ENCODE data around the gene CYSTM1. TPM values are rescaled to one million over a fixed set of nuclear protein-coding genes. Genes with fewer than 3 reads are reported as not detected.
A peak's percentile ranks its signal among the peaks of the same experiment; 100 is the strongest.

The CYSTM1 gene, protein sequence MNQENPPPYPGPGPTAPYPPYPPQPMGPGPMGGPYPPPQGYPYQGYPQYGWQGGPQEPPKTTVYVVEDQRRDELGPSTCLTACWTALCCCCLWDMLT
- 21.3 TPM for polyA plus RNA-seq

DNA sequence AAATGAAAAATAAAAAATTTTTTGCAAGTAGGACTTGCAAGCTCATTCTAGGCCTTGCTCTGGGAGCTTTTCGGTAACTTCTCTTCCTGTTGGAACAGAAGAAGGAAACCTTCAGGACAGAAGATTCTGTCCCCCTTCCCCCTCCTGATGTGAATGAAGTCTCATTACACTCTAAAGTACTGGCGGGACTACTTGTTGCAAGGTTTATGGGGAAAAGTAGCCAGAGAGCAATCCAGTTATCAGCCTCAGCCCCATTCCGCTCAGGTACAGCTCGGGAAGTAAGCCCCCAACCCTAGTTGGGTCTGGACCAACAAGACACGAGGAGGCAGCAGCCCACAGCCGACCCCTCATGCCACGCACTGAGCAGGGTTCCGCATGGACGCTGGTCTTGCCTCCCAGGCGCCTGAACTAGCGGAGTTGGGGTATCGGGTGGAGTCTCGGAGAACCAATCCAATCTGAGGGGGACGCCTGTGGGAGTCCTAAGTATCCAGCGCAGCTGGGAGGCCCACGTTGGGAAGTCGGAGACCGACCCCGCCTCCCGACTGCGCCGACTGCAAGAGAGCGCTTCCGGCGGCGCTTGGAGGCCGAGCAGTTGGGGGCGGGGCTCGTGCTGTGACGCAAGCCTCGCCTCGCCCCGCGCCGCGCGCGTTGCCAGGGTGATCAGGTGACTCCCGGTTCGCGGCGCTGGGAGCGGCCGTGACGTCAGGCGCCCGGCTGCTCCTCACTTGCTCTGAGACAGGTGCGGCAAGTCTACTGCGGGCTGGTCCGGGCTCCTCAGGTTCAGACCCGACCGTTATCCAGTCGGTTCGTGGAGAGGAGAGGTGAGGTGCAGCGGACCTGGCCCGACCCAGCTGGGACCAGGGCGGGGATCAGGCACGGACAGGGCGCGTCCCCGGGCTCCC, at the start of gene CYSTM1:
Gene CYSTM1, plus strand, starts transcription at position 724 of the 902 bp plus-strand sequence. CDS start 19,278 bp downstream, outside the sequence.
- no peaks in the 10 kb centered on the region for H3K9me3 Mint-ChIP-seq
- peak within 1 kb of the TSS; percentile 91 to 98 (median 98) for H3K4me3 Mint-ChIP-seq
- H3K4me1 Mint-ChIP-seq: peaks cover 7 to 10% (median 10%) of the 10 kb centered on the region in 3 donors
- H3K27me3 Mint-ChIP-seq: no peaks in the 10 kb centered on the region
- H3K27ac Mint-ChIP-seq: peak within 1 kb of the TSS; percentile 95 to 99 (median 99)
- H3K36me3 Mint-ChIP-seq: no peaks in the 10 kb centered on the region

DNA sequence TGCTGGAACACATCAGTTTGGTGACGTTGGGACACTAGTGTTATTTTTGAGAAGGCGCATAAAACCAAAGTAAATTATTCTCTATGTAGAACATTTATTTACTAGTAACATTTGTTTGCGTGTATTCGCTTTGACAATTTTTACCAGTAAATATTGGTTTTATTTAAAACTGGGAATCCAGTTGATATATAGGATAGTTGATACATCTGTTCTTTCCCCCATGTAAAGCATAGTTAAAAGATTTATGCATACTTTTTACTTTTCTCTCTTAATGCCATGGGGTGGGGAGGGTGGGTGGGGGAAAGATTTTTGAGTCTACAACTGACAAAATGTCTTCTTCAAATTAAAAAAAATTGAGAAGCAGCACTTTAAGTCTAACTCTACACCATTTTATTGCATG, 49.4 kb upstream of the CYSTM1 start, which contains the start of gene IGIP:
Gene IGIP, plus strand, starts transcription at position 301 of the 400 bp plus-strand sequence. CDS start 2,540 bp downstream, outside the sequence.
- Mint-ChIP-seq H3K36me3 (peaks cover 1% of the 10 kb centered on the region), H3K4me3 (no peak within 1 kb of the TSS), H3K27me3 (no peaks in the 10 kb centered on the region), H3K27ac (no peak within 1 kb of the TSS), H3K4me1 (peaks cover 11 to 29% (median 14%) of the 10 kb centered on the region in 3 donors), H3K9me3 (no peaks in the 10 kb centered on the region)

DNA sequence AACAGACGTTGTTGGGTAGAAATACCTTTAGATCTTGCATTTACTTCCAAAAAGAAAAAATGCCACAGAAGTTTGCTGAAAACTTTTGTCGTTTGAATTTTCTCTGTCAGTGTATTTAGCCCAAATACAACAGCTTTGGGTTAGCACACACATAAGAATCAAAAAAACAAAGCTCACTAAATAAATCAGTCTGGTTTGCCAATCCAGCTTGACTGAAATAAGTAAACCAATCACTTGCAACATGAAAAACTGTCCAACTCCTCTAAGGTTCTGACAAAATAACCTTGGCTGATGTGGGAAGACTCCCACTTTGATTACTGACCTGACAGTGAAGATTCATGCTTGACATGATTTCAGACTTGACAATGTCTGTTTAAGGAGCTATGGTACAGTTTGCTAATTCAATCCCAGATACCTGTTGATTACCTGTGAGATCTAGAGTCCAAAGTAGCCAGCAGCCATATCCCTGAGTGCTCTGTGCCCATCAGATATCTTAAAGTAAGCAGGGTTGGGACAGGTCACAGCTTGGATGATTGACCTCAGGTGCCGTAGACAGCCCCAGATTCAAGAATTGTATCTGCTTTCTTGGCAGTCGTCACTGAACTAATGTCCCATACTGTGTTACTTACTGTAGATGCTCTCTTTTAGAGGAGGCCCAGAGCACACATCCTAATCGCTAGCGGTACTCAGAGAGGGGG, 48.5 kb upstream of the CYSTM1 start:
- Mint-ChIP-seq H3K27ac (no peak overlapping the region), H3K9me3 (no peaks in the 10 kb centered on the region), H3K4me1 (peaks cover 15 to 31% (median 16%) of the 10 kb centered on the region in 3 donors), H3K36me3 (no peaks in the 10 kb centered on the region), H3K4me3 (no peak overlapping the region), H3K27me3 (no peaks in the 10 kb centered on the region)

DNA sequence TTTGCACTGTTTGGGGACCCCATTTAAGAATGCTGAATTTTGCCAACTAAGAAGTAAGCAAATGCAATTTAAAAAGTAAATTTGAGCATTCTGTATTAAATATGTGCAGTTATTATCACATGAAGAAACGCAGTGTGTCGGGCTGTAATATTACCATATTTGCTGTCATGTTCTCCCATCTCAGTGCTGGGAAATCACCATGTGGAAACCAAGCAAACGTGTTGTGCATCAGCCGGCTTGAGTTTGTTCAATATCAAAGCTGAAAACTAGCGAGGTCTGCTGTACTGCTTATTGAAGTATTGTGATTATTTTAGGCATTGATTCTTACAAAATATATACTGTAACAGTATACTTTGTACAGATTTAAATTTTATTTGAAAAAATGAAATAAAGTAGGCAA, 46.6 kb upstream of the CYSTM1 start:
- H3K27me3 Mint-ChIP-seq: no peaks in the 10 kb centered on the region
- no peak overlapping the region for H3K27ac Mint-ChIP-seq
- no peaks in the 10 kb centered on the region for H3K9me3 Mint-ChIP-seq
- H3K4me1 Mint-ChIP-seq: peaks cover 18 to 31% (median 20%) of the 10 kb centered on the region in 3 donors
- no peak overlapping the region for H3K4me3 Mint-ChIP-seq
- peaks cover 2% of the 10 kb centered on the region for H3K36me3 Mint-ChIP-seq

DNA sequence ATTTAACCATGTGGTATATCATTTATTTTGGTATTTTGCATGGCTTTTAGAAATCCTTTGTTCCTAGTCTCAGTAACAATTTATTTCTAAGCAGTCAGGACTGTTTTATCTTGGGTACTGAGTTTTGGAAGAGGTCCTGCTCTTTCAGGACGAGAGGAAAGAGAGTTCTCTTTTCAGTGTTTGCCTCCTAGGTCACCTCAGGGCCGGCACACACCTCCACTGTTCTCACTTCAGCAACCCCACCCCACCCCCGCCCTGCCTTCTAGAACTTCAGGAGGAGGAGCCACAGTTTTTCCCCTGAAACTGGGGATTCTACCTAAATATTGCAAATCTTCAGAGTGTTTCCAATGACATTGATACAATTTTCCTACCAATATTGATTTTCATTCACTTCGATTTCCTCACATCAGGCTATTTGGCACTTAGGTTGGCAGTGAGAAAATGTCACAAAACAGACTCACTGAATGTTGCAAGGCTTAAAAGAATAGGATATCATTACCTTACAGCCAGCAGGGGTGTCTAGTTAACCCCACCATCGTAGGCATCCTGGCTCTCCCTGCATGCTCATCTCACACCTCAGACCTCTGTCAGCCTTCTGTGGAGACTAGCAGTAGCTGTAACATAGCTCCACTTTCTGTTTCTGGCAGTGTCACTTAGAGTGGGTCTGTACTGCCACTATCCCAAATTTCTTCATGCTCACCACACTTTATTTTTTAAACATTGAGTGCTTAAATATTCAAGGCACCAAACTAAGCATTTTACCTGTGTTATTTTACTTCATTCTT, 43.8 kb upstream of the CYSTM1 start:
- H3K27ac Mint-ChIP-seq: peak overlapping the region in 1 of 3 donors; percentile 57
- no peaks in the 10 kb centered on the region for H3K27me3 Mint-ChIP-seq
- H3K36me3 Mint-ChIP-seq: peaks cover 2% of the 10 kb centered on the region
- H3K4me1 Mint-ChIP-seq: peaks cover 16 to 28% (median 26%) of the 10 kb centered on the region in 3 donors
- H3K9me3 Mint-ChIP-seq: no peaks in the 10 kb centered on the region
- no peak overlapping the region for H3K4me3 Mint-ChIP-seq

DNA sequence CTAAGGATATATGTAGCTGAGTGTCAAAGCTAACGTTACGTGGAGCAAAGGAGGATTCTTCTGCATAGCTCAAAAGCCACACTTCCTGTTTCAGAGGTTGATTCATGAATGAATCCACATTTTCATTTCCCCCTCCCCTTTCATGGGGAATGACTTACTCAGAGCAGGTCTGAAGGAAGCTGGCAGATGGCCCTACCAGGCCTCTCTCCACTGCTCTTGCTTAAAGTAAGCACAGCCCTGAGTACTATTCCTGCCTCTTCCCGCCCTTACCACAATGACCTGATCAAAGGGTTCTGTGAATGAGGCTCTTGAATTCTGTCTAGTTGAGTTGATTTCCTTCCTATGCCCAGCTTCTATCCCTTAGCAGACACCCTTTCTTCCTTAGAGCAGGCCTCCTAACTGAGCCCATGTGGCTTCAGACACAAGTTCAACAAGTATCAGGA, 43.0 kb upstream of the CYSTM1 start:
- H3K36me3 Mint-ChIP-seq: peaks cover 4% of the 10 kb centered on the region
- no peak overlapping the region for H3K4me3 Mint-ChIP-seq
- H3K27ac Mint-ChIP-seq: no peak overlapping the region
- H3K9me3 Mint-ChIP-seq: no peaks in the 10 kb centered on the region
- no peaks in the 10 kb centered on the region for H3K27me3 Mint-ChIP-seq
- peaks cover 15 to 30% (median 26%) of the 10 kb centered on the region in 3 donors for H3K4me1 Mint-ChIP-seq

DNA sequence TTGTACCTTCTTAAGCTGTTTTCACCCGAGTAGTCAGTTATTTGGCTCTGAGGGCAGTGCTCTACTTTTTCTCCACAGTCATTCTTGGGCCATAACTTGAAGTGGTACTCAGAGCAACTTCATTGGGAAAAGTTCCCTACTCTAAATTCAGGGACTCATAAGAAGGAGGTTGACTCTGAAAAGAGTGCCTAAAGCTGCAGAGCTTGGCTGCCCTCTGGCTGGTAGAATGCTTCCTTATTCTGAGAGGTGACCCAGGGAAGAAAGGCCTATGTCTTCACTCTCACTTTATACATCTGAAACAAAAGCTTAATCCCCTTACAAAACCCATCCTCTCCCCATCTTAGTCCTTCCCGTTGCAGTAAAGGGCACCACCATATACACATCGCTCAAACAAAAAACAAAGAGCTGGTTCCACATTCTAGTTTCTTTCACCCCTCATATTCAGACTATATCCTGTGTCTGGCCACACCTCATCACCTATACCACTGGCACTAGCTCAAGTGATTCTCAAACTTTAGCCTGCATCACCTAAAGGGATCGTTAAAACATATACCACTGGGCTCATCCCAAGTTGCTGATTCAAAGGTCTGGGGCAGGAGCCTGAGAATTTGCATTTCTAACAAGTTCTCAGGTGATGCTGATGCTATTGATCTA, 41.3 kb upstream of the CYSTM1 start:
- no peak overlapping the region for H3K4me3 Mint-ChIP-seq
- H3K27ac Mint-ChIP-seq: no peak overlapping the region
- peaks cover 5% of the 10 kb centered on the region for H3K36me3 Mint-ChIP-seq
- H3K27me3 Mint-ChIP-seq: no peaks in the 10 kb centered on the region
- H3K9me3 Mint-ChIP-seq: no peaks in the 10 kb centered on the region
- peaks cover 14 to 32% (median 26%) of the 10 kb centered on the region in 3 donors for H3K4me1 Mint-ChIP-seq

DNA sequence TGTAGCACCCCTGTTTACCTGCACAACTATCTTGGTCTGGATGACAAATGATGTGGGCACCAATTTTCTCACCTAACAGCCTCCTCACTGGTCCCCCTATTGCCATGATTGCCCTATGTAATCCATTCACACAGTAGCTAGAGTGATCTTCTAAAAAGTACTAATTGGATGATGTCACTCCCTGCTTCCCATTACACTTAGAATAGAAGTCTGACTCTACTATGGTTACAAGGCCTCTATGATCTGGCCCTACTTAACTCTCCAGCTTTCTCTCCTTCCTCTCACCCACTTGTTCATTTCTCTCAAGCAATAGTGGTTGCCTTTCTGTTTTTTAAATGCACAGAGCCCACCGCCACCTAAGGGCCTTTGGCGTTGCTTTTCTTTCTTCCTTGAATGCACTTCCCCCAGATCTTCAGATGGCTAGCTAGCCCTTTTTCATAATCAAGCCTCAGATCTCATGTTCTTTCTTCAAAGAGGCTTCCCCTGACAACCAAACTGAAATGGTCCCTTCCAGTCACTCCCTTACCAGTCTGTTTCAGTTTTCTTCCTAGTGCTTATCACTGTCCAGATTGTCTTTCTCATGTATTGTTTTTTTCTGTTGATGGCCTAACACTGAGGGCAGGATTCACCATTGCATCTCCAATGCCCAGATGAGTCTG, 40.6 kb upstream of the CYSTM1 start:
- no peaks in the 10 kb centered on the region for H3K27me3 Mint-ChIP-seq
- H3K36me3 Mint-ChIP-seq: peaks cover 8% of the 10 kb centered on the region
- H3K9me3 Mint-ChIP-seq: no peaks in the 10 kb centered on the region
- H3K4me3 Mint-ChIP-seq: no peak overlapping the region
- peaks cover 16 to 33% (median 26%) of the 10 kb centered on the region in 3 donors for H3K4me1 Mint-ChIP-seq
- H3K27ac Mint-ChIP-seq: no peak overlapping the region

DNA sequence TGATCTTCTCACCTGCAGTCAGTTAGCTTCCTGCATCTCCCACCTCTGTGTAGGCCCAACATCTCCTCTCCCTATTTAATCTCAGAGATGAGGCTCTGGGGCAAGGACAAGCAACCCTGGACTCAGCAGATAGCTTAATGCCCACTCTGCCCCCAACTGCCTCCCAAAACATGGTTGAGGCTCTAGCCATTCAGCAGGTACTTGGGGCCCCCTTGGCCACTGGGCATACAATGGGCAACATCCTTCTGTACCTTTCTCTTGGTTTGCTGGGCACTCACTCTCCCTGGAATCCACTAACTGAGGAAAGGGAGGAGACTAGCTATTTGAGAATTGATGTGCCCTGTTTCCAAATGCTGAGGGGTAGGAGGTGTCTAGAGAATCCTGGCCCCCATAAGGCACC, 39.9 kb upstream of the CYSTM1 start:
- Mint-ChIP-seq H3K27me3 (no peaks in the 10 kb centered on the region), H3K27ac (no peak overlapping the region), H3K4me1 (peaks cover 16 to 35% (median 27%) of the 10 kb centered on the region in 3 donors), H3K4me3 (no peak overlapping the region), H3K36me3 (peaks cover 8% of the 10 kb centered on the region), H3K9me3 (no peaks in the 10 kb centered on the region)

DNA sequence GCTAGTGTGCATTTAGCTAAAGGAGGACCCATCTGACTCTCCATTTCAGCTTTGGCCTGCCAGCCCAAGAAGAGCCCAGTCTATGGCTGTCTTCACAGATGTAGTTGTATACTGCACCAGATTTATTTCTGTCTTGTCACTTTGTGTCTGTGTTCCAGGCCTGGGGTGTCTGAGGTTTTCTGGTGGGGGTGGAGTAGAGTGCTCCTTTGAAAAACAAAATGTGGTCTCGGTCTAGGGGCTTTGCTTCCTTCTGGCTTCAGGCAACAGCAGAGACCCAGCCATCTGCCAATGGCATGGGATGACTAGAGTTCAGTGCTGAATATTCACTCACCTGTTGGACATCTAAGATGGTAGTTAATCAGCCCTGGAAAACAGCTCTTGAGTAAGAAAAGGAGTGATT, 38.4 kb upstream of the CYSTM1 start:
- H3K27me3 Mint-ChIP-seq: no peaks in the 10 kb centered on the region
- no peak overlapping the region for H3K4me3 Mint-ChIP-seq
- H3K27ac Mint-ChIP-seq: no peak overlapping the region
- no peaks in the 10 kb centered on the region for H3K9me3 Mint-ChIP-seq
- H3K36me3 Mint-ChIP-seq: peaks cover 8% of the 10 kb centered on the region
- H3K4me1 Mint-ChIP-seq: peaks cover 19 to 34% (median 32%) of the 10 kb centered on the region in 3 donors

DNA sequence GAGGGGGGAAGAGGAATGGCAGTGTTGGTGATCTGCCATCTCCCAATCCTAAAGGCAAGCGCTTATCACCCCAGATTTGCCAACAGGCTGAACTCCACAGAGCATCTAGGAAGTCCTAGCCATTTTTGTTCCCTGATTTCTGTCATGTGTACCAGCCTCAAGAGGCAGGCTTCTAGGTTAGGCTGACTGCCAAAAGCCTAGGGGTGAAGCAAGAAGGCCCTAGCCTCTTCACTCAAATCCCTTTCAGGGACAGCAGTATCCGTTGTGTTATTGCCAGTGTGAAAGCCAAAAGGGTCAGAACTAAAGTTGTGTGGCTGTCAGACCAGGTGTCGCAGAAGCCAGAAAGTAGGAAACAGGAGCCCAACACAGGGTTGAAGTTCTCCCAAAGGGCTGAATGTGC, 34.6 kb upstream of the CYSTM1 start:
- Mint-ChIP-seq H3K4me3 (no peak overlapping the region), H3K27ac (peak overlapping the region in 1 of 3 donors; percentile 27), H3K27me3 (peaks cover 10% of the 10 kb centered on the region), H3K36me3 (peaks cover 7% of the 10 kb centered on the region), H3K4me1 (peaks cover 19 to 33% (median 30%) of the 10 kb centered on the region in 3 donors), H3K9me3 (no peaks in the 10 kb centered on the region)

DNA sequence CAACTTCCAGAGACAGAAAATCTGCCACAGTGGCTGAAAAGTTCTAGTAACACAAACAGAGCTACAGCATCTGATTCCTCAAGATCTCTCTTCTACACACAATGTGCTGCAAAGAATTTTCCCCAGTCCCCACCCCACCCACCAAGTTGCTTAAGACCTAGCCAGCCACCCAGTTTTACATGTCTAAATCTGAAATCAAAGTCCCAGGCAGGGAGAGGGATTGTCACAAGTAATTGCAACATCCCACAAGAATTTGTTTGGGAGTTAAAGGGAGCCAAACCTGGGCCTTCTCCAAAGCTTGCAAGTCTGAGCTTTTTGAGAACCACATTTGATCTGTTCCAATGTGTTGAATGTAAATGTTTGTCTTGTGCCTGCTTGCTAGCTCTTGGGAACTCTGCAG, 33.7 kb upstream of the CYSTM1 start:
- Mint-ChIP-seq H3K27me3 (peaks cover 12% of the 10 kb centered on the region), H3K36me3 (peaks cover 7% of the 10 kb centered on the region), H3K9me3 (no peaks in the 10 kb centered on the region), H3K4me3 (no peak overlapping the region), H3K4me1 (peaks cover 22 to 35% (median 27%) of the 10 kb centered on the region in 3 donors), H3K27ac (peak overlapping the region in 1 of 3 donors; percentile 65)

DNA sequence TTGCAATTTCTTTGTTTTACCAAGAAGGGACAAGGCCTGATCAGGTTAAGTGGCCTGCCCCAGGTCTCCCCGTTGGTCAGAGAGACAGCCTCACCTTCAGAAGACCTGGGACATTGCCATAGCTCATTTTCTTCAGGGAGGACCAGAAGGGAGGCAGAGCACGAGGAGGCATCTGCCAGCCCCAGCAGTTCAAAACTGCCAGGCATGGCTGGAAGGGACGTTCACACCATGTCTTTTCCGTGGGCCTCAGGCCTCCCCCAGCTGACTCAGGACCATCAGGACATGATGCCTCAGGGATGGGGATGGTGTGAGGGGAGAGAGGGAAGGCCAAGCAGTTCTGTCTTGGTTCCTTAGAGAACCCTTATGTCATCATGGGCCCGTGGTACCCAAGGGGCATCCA, 32.7 kb upstream of the CYSTM1 start:
- Mint-ChIP-seq H3K4me1 (peaks cover 22 to 33% (median 31%) of the 10 kb centered on the region in 3 donors), H3K9me3 (no peaks in the 10 kb centered on the region), H3K27me3 (peaks cover 16% of the 10 kb centered on the region), H3K36me3 (peaks cover 4% of the 10 kb centered on the region), H3K27ac (no peak overlapping the region), H3K4me3 (no peak overlapping the region)
